ENCODE results near the gene TEKT2. TPM values are rescaled to one million over a fixed set of nuclear protein-coding genes. Genes with fewer than 3 reads are reported as not detected.
A peak's percentile ranks its signal among the peaks of the same experiment; 100 is the strongest.

Gene TEKT2
- total RNA-seq, 6 experiments from 2014 or later: not detected

- no peak overlapping the region for H3K27ac Mint-ChIP-seq
- H3K4me1 Mint-ChIP-seq (ENCODE audit: low read depth): peaks cover 8% of the 10 kb centered on the region; the same call in 1 of the 2 replicates
- DNase-seq: no peak
- H3K4me3 Mint-ChIP-seq: no peak overlapping the region
- TF ChIP-seq, protein P1, sequence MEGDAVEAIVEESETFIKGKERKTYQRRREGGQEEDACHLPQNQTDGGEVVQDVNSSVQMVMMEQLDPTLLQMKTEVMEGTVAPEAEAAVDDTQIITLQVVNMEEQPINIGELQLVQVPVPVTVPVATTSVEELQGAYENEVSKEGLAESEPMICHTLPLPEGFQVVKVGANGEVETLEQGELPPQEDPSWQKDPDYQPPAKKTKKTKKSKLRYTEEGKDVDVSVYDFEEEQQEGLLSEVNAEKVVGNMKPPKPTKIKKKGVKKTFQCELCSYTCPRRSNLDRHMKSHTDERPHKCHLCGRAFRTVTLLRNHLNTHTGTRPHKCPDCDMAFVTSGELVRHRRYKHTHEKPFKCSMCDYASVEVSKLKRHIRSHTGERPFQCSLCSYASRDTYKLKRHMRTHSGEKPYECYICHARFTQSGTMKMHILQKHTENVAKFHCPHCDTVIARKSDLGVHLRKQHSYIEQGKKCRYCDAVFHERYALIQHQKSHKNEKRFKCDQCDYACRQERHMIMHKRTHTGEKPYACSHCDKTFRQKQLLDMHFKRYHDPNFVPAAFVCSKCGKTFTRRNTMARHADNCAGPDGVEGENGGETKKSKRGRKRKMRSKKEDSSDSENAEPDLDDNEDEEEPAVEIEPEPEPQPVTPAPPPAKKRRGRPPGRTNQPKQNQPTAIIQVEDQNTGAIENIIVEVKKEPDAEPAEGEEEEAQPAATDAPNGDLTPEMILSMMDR (IDR thresholded peaks at IDR 0.05): no peak
- H3K36me3 Mint-ChIP-seq (ENCODE audit: low read depth): no peaks in the 10 kb centered on the region
- peaks cover 21% of the 10 kb centered on the region for H3K27me3 Mint-ChIP-seq (ENCODE audit: insufficient read depth)
- H3K9me3 Mint-ChIP-seq: no peaks in the 10 kb centered on the region
Measured at GRCh38 chr1:36122062-36123030, 38.5 kb downstream of the TEKT2 start.

DNA sequence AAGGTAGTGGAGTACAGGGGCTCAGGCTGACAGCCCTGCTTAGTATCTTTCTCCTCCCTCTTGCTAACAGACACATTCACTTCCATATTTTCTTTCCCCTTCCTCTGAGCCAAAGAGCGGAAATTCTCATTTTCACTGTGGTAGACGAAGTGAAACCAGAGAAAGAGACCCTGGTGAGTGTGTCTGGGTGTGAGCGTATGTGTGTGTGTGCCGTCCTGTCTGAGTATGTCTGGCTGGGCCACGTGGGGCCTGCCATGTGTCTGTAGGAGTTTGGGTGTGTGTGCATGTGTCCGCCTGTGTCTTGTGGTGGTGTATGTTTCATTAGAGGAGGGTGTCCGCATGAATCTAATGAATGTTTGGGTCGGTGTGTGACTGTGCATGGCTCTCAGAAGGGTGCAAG lies 39.5 kb downstream of the TEKT2 start:
- Mint-ChIP-seq H3K9me3 (no peaks in the 10 kb centered on the region), H3K36me3 (ENCODE audit: low read depth) (no peaks in the 10 kb centered on the region), H3K4me1 (ENCODE audit: low read depth) (peaks cover 12% of the 10 kb centered on the region), H3K4me3 (no peak overlapping the region), H3K27me3 (ENCODE audit: insufficient read depth) (peaks cover 21% of the 10 kb centered on the region), H3K27ac (no peak overlapping the region)
- TF ChIP-seq, protein P1 (IDR thresholded peaks at IDR 0.05): no peak
- no peak for DNase-seq

- Mint-ChIP-seq H3K4me3 (peak overlapping the region; percentile 40), H3K27me3 (ENCODE audit: insufficient read depth) (peaks cover 21% of the 10 kb centered on the region), H3K27ac (no peak overlapping the region), H3K4me1 (ENCODE audit: low read depth) (peaks cover 14% of the 10 kb centered on the region), H3K9me3 (no peaks in the 10 kb centered on the region), H3K36me3 (ENCODE audit: low read depth) (no peaks in the 10 kb centered on the region)
- TF ChIP-seq, protein P1 (IDR thresholded peaks at IDR 0.05): no peak
- DNase-seq: no peak
Measured at GRCh38 chr1:36124404-36125128, 40.7 kb downstream of the TEKT2 start.

GRCh38 chr1:36125129-36125991 lies 41.5 kb downstream of the TEKT2 start, which contains the start of gene COL8A2:
Gene COL8A2, minus strand, starts transcription at chr1:36125222. Its CDS starts 24,980 bp downstream, at chr1:36100242.
- H3K4me1 Mint-ChIP-seq (ENCODE audit: low read depth): peaks cover 10% of the 10 kb centered on the region
- H3K9me3 Mint-ChIP-seq: no peaks in the 10 kb centered on the region
- peak within 1 kb of the TSS; percentile 40 for H3K4me3 Mint-ChIP-seq
- DNase-seq: no peak
- TF ChIP-seq, protein P1 (IDR thresholded peaks at IDR 0.05): no peak
- peaks cover 19% of the 10 kb centered on the region for H3K27me3 Mint-ChIP-seq (ENCODE audit: insufficient read depth)
- peak within 1 kb of the TSS; percentile 35; the same call in 1 of the 2 replicates for H3K27ac Mint-ChIP-seq
- H3K36me3 Mint-ChIP-seq (ENCODE audit: low read depth): no peaks in the 10 kb centered on the region

All from HFFc6 (cell line).